IMR-90 (cell line): ENCODE measurements around the gene MPG. TPM values are rescaled to one million over a fixed set of nuclear protein-coding genes. Genes with fewer than 3 reads are reported as not detected.

ENCODE experiments used
- ATAC-seq: fragments of 200-7000 bp; cut with Tn5 transposase; 2 replicates; pipeline ENCODE4 v1.9.1; 2020; ENCODE audit warnings: low read depth, mild to moderate bottlenecking, moderate library complexity
- BruUV-seq: library from RNA; stranded (reverse); fragments of 400-500 nt; replicated peaks from 2 replicates; lab custom pipeline; 2021; lab: Mats Ljungman, UMichigan
- CTCF ChIA-PET: fragments of 300-600 bp; formaldehyde crosslinking; extraction: SDS; loops from one replicate; lab custom pipeline; 2021; ENCODE audit warnings: antibody characterized with exemption; lab: Yijun Ruan, JAX
- POLR2A ChIA-PET: fragments of 300-600 bp; sonication (Branson Sonifier 250); formaldehyde crosslinking; loops from one replicate; lab custom pipeline; 2022; ENCODE audit warnings: antibody characterized with exemption; ENCODE audit not compliant: unreplicated experiment; lab: Charles Lee
- DNase-seq: peaks from one replicate; pipeline ENCODE4 v3.0.0; 2013
- H2AFZ ChIP-seq: replicated peaks from 2 replicates; pipeline ENCODE3; 2013; ENCODE audit warnings: low read length, mild to moderate bottlenecking; ENCODE audit not compliant: poor library complexity
- H2AK5ac ChIP-seq: 2 replicates; pipeline ENCODE4 v1.6.1; 2013; ENCODE audit warnings: low read depth, low read length, inconsistent platforms
- H2AK9ac ChIP-seq: replicated peaks from 2 replicates; pipeline ENCODE3; 2013; ENCODE audit warnings: mild to moderate bottlenecking, low read depth, low read length, moderate library complexity; ENCODE audit not compliant: poor library complexity
- H2BK120ac ChIP-seq: 2 replicates; pipeline ENCODE4 v1.6.1; 2013; ENCODE audit warnings: low read depth, low read length, inconsistent platforms
- H2BK15ac ChIP-seq: 3 replicates; pipeline ENCODE4 v1.6.1; 2013; ENCODE audit warnings: low read depth, low read length, inconsistent platforms
- H2BK20ac ChIP-seq: 2 replicates; pipeline ENCODE4 v1.6.1; 2013; ENCODE audit warnings: low read depth, mild to moderate bottlenecking, inconsistent platforms, low read length, moderate library complexity
- H2BK5ac ChIP-seq: 2 replicates; pipeline ENCODE4 v1.6.1; 2013; ENCODE audit warnings: mild to moderate bottlenecking, low read depth, low read length, inconsistent platforms; ENCODE audit not compliant: poor library complexity, severe bottlenecking
- H3K14ac ChIP-seq: replicated peaks from 2 replicates; pipeline ENCODE4 v1.6.1; 2013; ENCODE audit warnings: low read depth, low read length, inconsistent platforms
- H3K18ac ChIP-seq: 2 replicates; pipeline ENCODE4 v1.6.1; 2013; ENCODE audit warnings: low read depth, low read length, control low read depth
- H3K23ac ChIP-seq: 2 replicates; pipeline ENCODE4 v1.6.1; 2013; ENCODE audit warnings: low read depth, low read length, inconsistent platforms
- H3K27ac ChIP-seq: 2 replicates; pipeline ENCODE4 v1.5.1; 2013; ENCODE audit warnings: mild to moderate bottlenecking, control low read depth, low read length; ENCODE audit not compliant: insufficient read depth
- H3K27me3 ChIP-seq: 2 replicates; pipeline ENCODE4 v1.6.1; 2013; ENCODE audit warnings: low read length; ENCODE audit not compliant: control insufficient read depth, insufficient read depth
- H3K36me3 ChIP-seq: 2 replicates; pipeline ENCODE4 v1.6.1; 2013; ENCODE audit warnings: low read length, mixed read lengths; ENCODE audit not compliant: control insufficient read depth, insufficient read depth
- H3K4ac ChIP-seq: 2 replicates; pipeline ENCODE4 v1.6.1; 2013; ENCODE audit warnings: low read depth, low read length, inconsistent platforms
- H3K4me1 ChIP-seq: 2 replicates; pipeline ENCODE4 v1.6.1; 2013; ENCODE audit warnings: low read length, mixed read lengths; ENCODE audit not compliant: control insufficient read depth, insufficient read depth
- H3K4me2 ChIP-seq: 2 replicates; pipeline ENCODE4 v1.6.1; 2013; ENCODE audit warnings: low read depth, mild to moderate bottlenecking, control low read depth, low read length, moderate library complexity
- H3K4me3 ChIP-seq: 2 replicates; pipeline ENCODE4 v1.5.1; 2013; ENCODE audit warnings: low read depth, mild to moderate bottlenecking, control low read depth, low read length, moderate library complexity; ENCODE audit not compliant: insufficient read depth
- H3K56ac ChIP-seq: 2 replicates; pipeline ENCODE4 v1.6.1; 2013; ENCODE audit warnings: low read length, inconsistent platforms; ENCODE audit not compliant: insufficient read depth; ENCODE audit errors: extremely low read depth
- H3K79me1 ChIP-seq, 2 experiments: 2 replicates each; pipeline ENCODE4 v1.6.1; 2013; ENCODE audit warnings: low read length in 2 of 2, inconsistent platforms in 1 of 2, low read depth in 1 of 2
- H3K9ac ChIP-seq: 2 replicates; pipeline ENCODE4 v1.6.1; 2013; ENCODE audit warnings: low read depth, low read length, control low read depth
- H3K9me1 ChIP-seq: 2 replicates; pipeline ENCODE4 v1.6.1; 2013; ENCODE audit warnings: low read length, inconsistent platforms; ENCODE audit not compliant: insufficient read depth
- H3K9me3 ChIP-seq: 2 replicates; pipeline ENCODE4 v1.6.1; 2013; ENCODE audit warnings: low read length; ENCODE audit not compliant: control insufficient read depth, insufficient read depth
- H4K20me1 ChIP-seq: 2 replicates; pipeline ENCODE4 v1.6.1; 2013; ENCODE audit warnings: low read length, inconsistent platforms; ENCODE audit not compliant: insufficient read depth
- H4K5ac ChIP-seq: 2 replicates; pipeline ENCODE4 v1.6.1; 2013; ENCODE audit warnings: mild to moderate bottlenecking, low read depth, low read length, control low read depth
- H4K8ac ChIP-seq, 2 experiments: 2 replicates each; pipeline ENCODE4 v1.6.1; 2013; ENCODE audit warnings: low read depth in 2 of 2, low read length in 2 of 2, control low read depth in 1 of 2, inconsistent platforms in 1 of 2
- H4K91ac ChIP-seq: 2 replicates; pipeline ENCODE4 v1.6.1; 2013; ENCODE audit warnings: low read depth, low read length, inconsistent platforms; ENCODE audit not compliant: insufficient read depth
- CEBPB ChIP-seq: IDR thresholded peaks from 2 replicates; pipeline ENCODE4 v1.6.1; 2012; ENCODE audit warnings: low read depth, low read length, improper control_type of control experiment
- CTCF ChIP-seq: conservative IDR thresholded peaks from 2 replicates; pipeline ENCODE4 v1.5.1; 2012; ENCODE audit warnings: mild to moderate bottlenecking, low read depth, low read length, improper control_type of control experiment
- ELK1 ChIP-seq: fragments of 150-350 bp; IDR thresholded peaks from 2 replicates; pipeline ENCODE4 v1.6.1; 2016; ENCODE audit warnings: low read depth, mild to moderate bottlenecking, low read length, moderate library complexity, borderline replicate concordance
- FOS ChIP-seq: fragments of 150-350 bp; IDR thresholded peaks from 2 replicates; pipeline ENCODE4 v1.6.1; 2016; ENCODE audit warnings: low read depth, low read length
- MAFK ChIP-seq: IDR thresholded peaks from 2 replicates; pipeline ENCODE4 v1.6.1; 2012; ENCODE audit warnings: low read depth, low read length, improper control_type of control experiment
- MAZ ChIP-seq: IDR thresholded peaks from 2 replicates; pipeline ENCODE4 v1.6.1; 2012; ENCODE audit warnings: low read depth, mild to moderate bottlenecking, low read length, improper control_type of control experiment, moderate library complexity, borderline replicate concordance
- MXI1 ChIP-seq: IDR thresholded peaks from 2 replicates; pipeline ENCODE4 v1.6.1; 2012; ENCODE audit warnings: low read depth, mild to moderate bottlenecking, low read length, moderate library complexity, borderline replicate concordance
- RCOR1 ChIP-seq: IDR thresholded peaks from 2 replicates; pipeline ENCODE4 v1.6.1; 2012; ENCODE audit warnings: mild to moderate bottlenecking, low read length, improper control_type of control experiment; ENCODE audit not compliant: insufficient replicate concordance
- RFX5 ChIP-seq: IDR thresholded peaks from 2 replicates; pipeline ENCODE4 v1.8.0; 2012; ENCODE audit warnings: low read depth, mild to moderate bottlenecking, low read length, moderate library complexity
- SMC3 ChIP-seq: fragments of 150-350 bp; IDR thresholded peaks from 2 replicates; pipeline ENCODE4 v1.6.1; 2016; ENCODE audit warnings: low read depth, mild to moderate bottlenecking, antibody characterized with exemption, low read length, moderate library complexity
- WGBS, 2 experiments: methylation state at CpG; one replicate each; pipeline versions ENCODE4 v1.1.5 to v1.1.7; 2013; ENCODE audit warnings: missing lambda C conversion rate in 2 of 2; ENCODE audit not compliant: insufficient read length in 1 of 2; ENCODE audit errors: extremely low coverage in 2 of 2; 5-methylcytosine and 5-hydroxymethylcytosine counted together
- dilution Hi-C: fragments of 300-500 bp; cut with HindIII; formaldehyde crosslinking; loops from one replicate; pipeline ENCODE4 v1.14.3; 2018; ENCODE audit warnings: low sequenced_read_pairs; ENCODE audit not compliant: unreplicated experiment
- in situ Hi-C: fragments of 300-500 bp; cut with MboI; formaldehyde crosslinking; loops from 3 replicates; pipeline ENCODE4 v1.14.3; 2019; ENCODE audit warnings: low sequenced_read_pairs, inconsistent platforms, mixed read lengths
- intact Hi-C: fragments of 100-400 bp; cut with micrococcal nuclease; formaldehyde crosslinking; loops from 2 replicates; pipeline ENCODE4 v1.10.0; 2022
- polyA plus RNA-seq, 3 experiments: library from polyadenylated mRNA; depleted of rRNA; stranded (reverse); fragments of >200 nt; gene quantifications; 2 replicates each; pipeline ENCODE4 v1.2.3, GENCODE V29; 2012; ENCODE audit warnings: low replicate concordance in 1 of 3
- total RNA-seq: library from RNA; depleted of rRNA; stranded (reverse); fragments of >200 nt; gene quantifications from 2 replicates; pipeline ENCODE4 v1.2.3, GENCODE V29; 2012

The MPG gene
- total and polyA plus RNA-seq, 2 of the 4 experiments (the other 2 are of a cell fraction), result 66.7 to 135 TPM

DNA sequence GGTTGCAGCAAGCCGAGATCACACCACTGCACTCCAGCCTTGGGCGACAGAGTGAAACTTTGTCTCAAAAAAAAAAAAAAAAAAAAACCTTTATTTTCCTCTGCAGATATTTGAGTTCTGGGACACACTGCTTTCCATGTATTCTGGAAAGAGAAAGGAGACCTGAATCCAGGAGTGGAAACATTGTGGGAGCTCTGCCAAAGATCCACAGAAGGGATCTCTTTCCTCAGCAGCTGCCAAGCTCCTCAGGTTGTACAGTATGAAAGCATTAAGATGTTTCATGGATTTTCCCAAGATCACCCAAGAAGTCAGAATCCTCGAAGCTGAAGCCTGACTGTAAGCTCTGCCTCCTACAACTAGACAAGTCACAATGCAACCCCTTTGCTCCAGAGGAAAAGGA lies 47.0 kb downstream of the MPG start:
- no peak overlapping the region for H3K18ac ChIP-seq
- dilution Hi-C loops, result no loop called here
- H3K9me3 ChIP-seq, result no peaks in the 10 kb centered on the region
- H4K20me1 ChIP-seq, result peaks cover 29% of the 10 kb centered on the region
- no peak overlapping the region for H2BK15ac ChIP-seq
- peaks cover 10% of the 10 kb centered on the region; the same call in 1 of the 2 replicates for H3K36me3 ChIP-seq
- no peak overlapping the region for H4K8ac ChIP-seq
- no peak overlapping the region for H3K27ac ChIP-seq
- no peak overlapping the region for H4K91ac ChIP-seq
- DNase-seq, result no peak
- H3K9me1 ChIP-seq, result no peaks in the 10 kb centered on the region; the same call in 1 of the 2 replicates
- no peak overlapping the region for H2BK120ac ChIP-seq
- H4K5ac ChIP-seq, result no peak overlapping the region
- H3K56ac ChIP-seq, result no peak overlapping the region
- in situ Hi-C loops, result no loop called here
- H3K4me1 ChIP-seq, result peaks cover 3% of the 10 kb centered on the region; the same call in 1 of the 2 replicates
- no peak overlapping the region for H3K14ac ChIP-seq
- no peak overlapping the region for H3K4me2 ChIP-seq
- no peaks in the 10 kb centered on the region for H3K27me3 ChIP-seq
- H2AK5ac ChIP-seq, result no peak overlapping the region
- ChIA-PET POLR2A (no interaction called here), CTCF (no interaction called here)
- H2BK20ac ChIP-seq, result no peak overlapping the region
- H3K4me3 ChIP-seq, result no peak overlapping the region
- WGBS, 2 experiments, result no CpG with 5 or more reads among the region's 3 CpGs
- intact Hi-C loops, result no loop called here
- no peak overlapping the region for H3K9ac ChIP-seq
- H2AK9ac ChIP-seq, result no peak overlapping the region
- ATAC-seq, result no peak
- H3K79me1 ChIP-seq, result peaks cover 24 to 56% of the 10 kb centered on the region in 2 experiments
- TF ChIP-seq MXI1, result no peak
- TF ChIP-seq SMC3, result no peak
- TF ChIP-seq RFX5, result no peak
- no peak for TF ChIP-seq CEBPB
- TF ChIP-seq RCOR1, result no peak
- no peak for TF ChIP-seq MAZ
- TF ChIP-seq ELK1, result no peak
- no peak for TF ChIP-seq MAFK
- no peak for TF ChIP-seq CTCF
- TF ChIP-seq FOS, result no peak
- H3K23ac ChIP-seq, result no peak overlapping the region
- H3K4ac ChIP-seq, result no peak overlapping the region
- BruUV-seq, result no TSS peak
- H2BK5ac ChIP-seq, result no peak overlapping the region
- H2AFZ ChIP-seq, result no peak overlapping the region
